ENCODE data around the gene MYBL2.
A peak's percentile ranks its signal among the peaks of the same experiment; 100 is the strongest.
"Not testable (repeated sequence)": the region's sequence is repeated elsewhere in the genome, so short reads cannot be mapped to it uniquely, and the experiment has no call there.

MYBL2 gene

DNA sequence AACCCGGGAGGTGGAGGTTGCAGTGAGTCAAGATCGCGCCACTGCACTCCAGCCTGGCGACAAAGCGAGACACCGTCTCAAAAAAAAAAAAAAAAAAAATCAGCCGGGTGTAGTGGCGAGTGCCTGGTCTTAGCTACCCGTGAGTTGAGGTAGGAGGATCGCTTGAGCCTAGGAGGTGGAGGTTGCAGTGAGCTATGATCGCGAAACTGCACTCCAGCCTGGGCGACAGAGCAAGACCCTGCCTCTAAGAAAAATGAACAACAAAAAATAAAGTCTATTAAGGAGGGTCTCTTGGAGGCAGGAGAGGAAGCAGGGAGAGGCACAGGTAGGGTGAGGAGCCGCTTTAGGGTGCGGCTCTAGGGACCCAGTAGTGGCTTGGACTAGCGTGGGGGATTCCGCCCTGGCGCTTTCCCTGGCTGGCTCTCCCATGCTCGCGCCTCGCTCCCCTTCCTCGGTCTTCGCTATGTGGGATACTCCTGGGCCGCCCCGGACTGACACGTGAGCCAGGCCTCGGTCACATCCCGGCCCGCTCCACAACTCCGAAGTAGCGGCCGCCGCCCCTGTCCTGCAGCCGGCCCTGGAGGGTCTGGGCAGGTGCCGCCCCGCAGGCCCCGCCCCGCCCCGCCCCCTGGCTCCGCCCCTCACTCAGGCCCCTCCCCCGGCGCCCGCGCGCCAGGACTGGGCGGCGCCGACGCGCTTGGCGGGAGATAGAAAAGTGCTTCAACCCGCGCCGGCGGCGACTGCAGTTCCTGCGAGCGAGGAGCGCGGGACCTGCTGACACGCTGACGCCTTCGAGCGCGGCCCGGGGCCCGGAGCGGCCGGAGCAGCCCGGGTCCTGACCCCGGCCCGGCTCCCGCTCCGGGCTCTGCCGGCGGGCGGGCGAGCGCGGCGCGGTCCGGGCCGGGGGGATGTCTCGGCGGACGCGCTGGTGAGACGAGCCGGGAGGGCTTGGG, at the start of gene MYBL2:
TSS of gene MYBL2 (plus strand) at position 739 of the 953 bp plus-strand sequence. CDS start at position 909, 170 bp downstream.
- DNase-seq, result peak; percentile 81

GRCh38 chr20:43631598-43631997, 35.3 kb upstream of the MYBL2 start:
- no peak for DNase-seq

DNA sequence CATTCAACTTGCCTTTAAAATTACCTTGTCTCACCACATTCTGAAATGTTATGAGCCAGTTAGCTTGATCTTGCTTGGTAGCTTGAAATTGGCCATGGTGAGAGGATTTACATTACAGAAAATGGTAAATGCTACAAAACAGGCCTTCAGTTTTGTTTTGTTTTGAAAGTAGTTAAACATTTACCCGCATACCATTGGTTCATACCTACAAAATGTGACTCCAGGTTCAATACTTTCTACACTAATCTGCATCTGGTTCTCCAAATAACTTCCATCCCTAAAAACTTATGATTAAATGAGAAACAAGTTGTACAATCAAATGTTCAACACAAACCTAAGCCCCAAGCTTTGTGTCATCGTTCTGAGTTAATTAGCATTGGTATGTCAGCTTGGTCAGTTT, 30.5 kb upstream of the MYBL2 start:
- no peak for DNase-seq

DNA sequence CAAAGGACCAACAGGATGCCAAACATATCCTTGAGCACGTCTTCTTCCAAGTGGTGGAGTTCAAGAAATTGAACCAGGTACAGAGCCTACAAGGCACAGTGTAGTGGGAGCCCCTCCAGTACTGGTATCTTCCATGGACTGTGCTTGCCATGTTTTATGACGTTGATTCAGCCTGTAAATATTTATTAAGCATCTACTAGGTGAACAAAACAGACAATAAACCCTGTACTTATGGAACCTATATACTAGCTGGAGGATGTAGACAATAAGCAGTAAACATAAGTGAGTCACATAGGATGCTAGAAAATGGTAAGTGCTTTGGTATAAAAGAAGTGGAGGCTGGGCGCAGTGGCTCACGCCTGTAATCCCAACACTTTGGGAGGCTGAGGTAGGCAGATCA, 24.4 kb upstream of the MYBL2 start:
- DNase-seq, result no peak

DNA sequence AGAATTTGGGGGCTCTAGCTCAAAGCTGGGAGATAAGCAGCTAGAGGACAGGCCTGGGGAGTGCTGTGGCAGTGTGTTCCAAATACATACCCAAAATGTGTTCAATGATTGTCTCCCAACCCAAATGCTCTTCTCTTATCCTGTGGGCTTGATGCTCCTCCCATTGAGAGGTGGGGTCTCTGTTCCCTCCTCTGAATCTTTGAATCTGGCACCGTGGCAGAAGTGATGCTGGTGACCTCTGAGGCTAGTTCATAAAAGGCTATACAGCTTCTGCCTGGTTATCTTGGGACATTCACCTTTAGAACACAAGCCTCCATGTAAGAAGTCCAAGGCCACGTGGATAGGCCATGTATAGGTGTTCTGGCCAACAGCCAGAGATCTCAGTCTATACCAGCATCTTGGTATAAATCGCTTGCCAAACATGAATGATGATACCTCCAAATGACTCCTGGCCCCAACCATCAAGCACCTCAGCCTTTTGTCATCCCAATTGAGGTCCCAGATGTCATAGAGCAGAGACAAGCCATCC, 15.9 kb upstream of the MYBL2 start:
- DNase-seq, result no peak

DNA sequence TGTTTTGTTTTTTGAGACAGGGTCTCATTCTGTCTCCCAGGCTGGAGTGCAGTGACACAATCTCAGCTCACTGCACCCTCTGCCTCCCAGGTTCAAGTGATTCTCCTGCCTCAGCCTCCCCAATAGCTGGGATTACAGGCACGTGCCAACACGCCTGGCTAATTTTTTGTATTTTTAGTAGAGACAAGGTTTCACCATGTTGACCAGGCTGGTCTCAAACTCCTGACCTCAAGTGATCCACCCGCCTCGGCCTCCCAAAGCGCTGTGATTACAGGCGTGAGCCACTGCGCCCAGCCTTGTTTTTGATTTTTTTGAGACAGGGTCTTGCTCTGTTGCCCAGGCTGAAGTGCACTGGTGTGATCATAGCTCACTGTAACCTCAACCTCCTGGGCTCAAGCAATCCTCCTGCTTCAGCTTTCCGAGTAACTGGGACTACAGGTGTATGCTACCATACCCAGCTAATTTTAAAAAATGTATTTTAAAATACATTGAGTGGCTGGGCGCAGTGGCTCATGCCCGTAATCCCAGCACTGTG, 15.2 kb upstream of the MYBL2 start:
- DNase-seq, result not testable (repeated sequence)

DNA sequence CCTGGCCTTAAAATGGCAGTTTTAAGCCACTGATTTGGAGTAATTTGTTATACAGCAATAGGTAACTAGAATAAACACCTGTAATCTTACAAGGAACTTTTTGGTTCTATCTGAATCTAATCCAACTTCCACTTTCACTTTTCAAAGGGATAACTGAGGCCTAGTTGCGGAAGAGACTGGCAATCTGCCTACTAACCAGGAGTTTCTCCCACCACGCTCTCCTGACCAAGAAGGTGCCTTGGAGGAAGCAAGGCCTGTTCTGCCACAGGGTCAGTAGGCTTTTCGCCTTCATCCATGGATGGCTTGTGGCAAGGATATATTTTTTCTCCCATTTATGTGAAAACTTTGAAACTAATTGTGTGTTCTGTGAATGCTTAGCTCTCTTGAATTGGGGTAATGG, 12.9 kb upstream of the MYBL2 start:
- DNase-seq, result no peak

DNA sequence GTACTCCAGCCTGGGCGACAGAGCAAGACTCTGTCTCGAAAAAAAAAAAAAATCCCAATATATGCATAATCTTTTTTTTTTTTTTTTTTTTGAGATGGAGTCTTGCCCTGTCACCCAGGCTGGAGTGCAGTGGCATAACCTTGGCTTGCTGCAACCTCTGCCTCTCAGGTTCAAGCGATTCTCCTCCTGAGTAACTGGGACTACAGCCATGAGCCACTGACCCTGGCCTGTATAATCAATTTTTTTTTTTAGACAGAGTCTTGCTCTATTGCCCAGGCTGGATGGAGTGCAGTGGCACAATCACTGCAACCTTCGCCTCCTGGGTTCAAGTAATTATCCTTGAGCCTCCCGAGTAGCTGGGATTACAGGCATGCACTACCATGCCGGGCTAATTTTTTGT, 11.7 kb upstream of the MYBL2 start:
- not testable (repeated sequence) for DNase-seq

DNA sequence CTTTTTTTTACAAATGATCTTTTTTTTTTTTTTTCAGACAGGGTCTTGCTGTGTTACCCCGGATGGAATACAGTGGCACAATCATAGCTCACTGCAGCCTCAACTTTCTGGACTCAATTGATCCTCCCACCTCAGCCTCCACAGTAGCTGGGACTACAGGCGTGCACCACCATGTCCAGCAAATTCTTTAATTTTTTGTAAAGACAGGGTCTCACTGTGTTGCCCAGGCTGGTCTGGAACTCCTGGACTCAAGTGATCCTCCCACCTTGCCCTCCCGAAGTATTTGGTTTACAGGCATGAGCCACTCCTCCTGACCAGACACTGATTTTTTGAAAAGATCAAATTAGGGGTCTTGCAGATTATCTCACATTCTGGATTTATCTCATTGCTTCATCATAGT, 11.0 kb upstream of the MYBL2 start:
- no peak for DNase-seq

DNA sequence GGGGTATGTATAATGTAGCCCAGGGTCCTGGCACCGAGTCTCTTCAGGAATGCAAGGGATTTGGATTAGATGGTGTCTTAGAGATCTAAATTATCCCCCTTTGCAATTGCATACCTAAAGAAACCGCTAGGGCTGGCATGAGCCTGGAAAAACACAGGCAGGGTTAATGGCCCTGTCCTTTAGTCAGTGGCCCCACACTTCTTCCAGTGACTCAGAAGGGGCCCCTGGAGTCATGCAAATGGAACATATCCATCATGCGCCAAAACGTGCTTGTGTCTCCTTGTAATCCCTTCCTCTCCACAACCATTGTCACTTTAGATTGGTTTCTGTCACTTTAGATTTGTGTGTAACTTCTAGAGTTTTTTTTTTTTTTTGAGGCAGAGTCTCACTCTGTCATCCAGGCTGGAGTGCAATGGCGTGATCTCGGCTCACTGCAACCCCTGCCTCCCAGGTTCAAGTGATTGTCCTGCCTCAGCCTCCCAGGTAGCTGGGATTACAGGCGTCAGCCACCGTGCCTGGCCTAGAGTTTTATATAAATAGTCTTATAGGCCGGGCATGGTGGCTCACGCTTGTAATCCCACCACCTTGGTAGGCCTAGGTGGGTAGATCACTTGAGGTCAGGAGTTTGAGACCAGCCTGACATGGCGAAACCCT, 8.7 kb upstream of the MYBL2 start:
- DNase-seq, result no peak

GRCh38 chr20:43658723-43659419, 8.0 kb upstream of the MYBL2 start:
- DNase-seq, result no peak

- DNase-seq, result no peak
These were observed 3.8 kb upstream of the MYBL2 start for GRCh38 chr20:43662943-43663655.

DNA sequence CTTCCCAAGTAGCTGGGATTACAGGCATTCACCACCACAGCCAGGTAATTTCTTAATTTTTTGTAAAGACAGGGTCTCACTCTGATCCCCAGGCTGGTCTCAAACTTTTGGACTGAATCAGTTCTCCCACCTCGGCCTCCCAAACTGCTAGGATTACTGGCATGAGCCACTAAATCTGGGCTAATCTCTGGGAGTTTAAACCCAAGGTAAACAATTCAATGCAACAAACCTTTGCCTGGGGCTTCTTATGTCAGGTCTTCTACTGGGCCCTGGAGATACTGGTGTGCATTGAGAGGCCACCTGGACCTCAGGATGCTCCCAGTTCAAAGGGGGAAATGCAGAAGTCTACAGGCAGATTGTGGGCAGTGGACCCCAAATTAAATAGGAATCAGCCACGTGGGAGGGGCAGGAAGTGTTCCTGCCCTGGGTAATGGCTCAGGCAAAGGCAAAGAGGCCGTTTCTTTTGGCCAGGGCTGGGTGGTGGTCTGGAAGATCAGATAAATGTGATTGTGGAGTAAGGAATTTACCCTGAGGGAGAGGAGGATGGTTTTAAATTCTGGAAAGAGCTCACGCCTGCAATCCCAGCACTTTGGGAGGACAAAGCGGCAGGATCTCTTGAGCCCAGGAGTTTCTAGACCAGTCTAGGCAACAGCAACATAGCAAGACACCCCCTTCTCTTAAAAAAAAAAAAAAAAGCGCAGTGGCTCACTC, 1.3 kb upstream of the MYBL2 start:
- DNase-seq, result no peak

- no peak for DNase-seq
These were observed 623 bp downstream of the MYBL2 start for GRCh38 chr20:43667341-43668132.

- no peak for DNase-seq
These were observed 2.4 kb downstream of the MYBL2 start for GRCh38 chr20:43669332-43669731.

DNA sequence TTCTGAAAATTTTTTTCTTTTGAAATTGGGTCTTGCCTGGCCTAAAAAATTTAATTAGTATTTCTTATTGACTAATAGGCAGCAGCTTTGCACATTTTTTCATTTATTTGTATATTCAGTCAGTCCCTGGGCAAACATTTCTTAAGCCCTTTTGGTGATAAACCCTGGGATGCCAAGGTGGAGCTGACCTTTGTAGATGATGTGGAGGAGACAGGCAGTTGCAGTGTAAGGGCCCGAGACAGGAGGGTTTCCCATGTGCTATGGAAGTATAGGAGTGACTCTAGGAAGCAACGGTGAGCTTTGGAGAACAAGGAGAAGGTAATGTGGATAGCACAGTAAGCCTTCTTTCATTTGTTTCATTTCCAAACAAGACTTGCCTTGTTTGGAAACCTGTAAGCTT, 3.5 kb downstream of the MYBL2 start:
- DNase-seq, result no peak

- no peak for DNase-seq
These were observed 9.5 kb downstream of the MYBL2 start for GRCh38 chr20:43676368-43676767.

GRCh38 chr20:43680981-43681380, 14.1 kb downstream of the MYBL2 start:
- DNase-seq, result no peak

DNA sequence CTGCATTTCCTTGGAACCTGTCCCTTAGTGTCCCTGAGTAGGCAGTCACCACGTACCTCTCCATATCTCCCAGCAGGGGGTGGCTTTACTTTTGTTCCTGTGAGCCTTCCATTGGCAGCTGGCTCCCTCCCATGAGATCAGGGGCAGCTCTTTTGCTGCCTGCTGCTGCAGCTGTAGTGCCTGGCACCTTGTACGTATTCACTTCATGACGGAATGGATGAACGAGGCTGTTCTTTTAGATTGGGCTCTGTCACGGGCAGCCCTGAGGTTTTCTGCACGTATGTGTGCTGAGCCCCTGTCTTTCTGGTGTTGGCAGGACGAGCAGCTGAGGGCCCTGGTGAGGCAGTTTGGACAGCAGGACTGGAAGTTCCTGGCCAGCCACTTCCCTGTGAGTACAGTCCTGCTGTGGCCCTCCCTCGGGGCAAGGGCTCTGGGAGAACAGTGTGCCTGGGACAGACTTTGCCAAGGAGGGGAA, 14.6 kb downstream of the MYBL2 start:
- no peak for DNase-seq

DNA sequence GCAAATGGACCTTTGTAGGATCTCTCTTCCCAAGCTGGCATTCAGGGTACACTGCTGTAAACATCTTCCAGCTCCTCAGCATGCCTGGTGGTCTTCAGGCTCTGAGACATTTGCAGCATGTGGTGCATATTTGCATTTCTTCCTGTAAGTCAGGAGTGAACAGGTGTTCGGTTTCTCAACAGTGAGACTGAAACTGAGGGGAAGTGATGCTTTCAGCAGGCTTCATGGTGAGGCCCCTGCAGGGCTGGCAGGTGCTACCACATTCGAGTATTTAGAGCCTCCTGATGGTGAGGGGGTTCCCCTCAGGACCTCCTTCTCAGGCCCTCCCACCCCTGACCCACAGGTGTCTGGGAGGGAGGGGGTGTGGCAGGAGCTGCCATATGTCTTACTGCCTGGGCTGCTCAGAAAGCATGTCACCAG, 15.1 kb downstream of the MYBL2 start:
- DNase-seq, result no peak

- DNase-seq, result no peak
These were observed 15.5 kb downstream of the MYBL2 start for GRCh38 chr20:43682446-43682845.

Data from suppressor macrophage treated with lipopolysaccharide for 4 hours (primary cell).